Measurements from ENCODE around the gene SH2D6. TPM values are rescaled to one million over a fixed set of nuclear protein-coding genes. Genes with fewer than 3 reads are reported as not detected.

The SH2D6 gene
- total RNA-seq, 4 donors from 2014 or later = not detected

GRCh38 chr2:85398426-85399182 lies 19.9 kb upstream of the SH2D6 start:
- intact Hi-C loops (cut with DNase I; ENCODE audit: low total_unique reads) = no loop called here
- H3K27ac ChIP-seq = no peak overlapping the region
- H3K9me3 ChIP-seq = no peaks in the 10 kb centered on the region
- H3K36me3 ChIP-seq = no peaks in the 10 kb centered on the region
- no peaks in the 10 kb centered on the region for H3K27me3 ChIP-seq
- peaks cover 0 to 3% of the 10 kb centered on the region in 2 donors for H3K4me1 ChIP-seq
- DNase-seq = no peak
- no peak overlapping the region for H3K4me3 ChIP-seq
- TF ChIP-seq, protein P1, sequence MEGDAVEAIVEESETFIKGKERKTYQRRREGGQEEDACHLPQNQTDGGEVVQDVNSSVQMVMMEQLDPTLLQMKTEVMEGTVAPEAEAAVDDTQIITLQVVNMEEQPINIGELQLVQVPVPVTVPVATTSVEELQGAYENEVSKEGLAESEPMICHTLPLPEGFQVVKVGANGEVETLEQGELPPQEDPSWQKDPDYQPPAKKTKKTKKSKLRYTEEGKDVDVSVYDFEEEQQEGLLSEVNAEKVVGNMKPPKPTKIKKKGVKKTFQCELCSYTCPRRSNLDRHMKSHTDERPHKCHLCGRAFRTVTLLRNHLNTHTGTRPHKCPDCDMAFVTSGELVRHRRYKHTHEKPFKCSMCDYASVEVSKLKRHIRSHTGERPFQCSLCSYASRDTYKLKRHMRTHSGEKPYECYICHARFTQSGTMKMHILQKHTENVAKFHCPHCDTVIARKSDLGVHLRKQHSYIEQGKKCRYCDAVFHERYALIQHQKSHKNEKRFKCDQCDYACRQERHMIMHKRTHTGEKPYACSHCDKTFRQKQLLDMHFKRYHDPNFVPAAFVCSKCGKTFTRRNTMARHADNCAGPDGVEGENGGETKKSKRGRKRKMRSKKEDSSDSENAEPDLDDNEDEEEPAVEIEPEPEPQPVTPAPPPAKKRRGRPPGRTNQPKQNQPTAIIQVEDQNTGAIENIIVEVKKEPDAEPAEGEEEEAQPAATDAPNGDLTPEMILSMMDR (IDR thresholded peaks at IDR 0.05) = no peak
- TF ChIP-seq POLR2A (IDR thresholded peaks at IDR 0.05) = no peak

DNA sequence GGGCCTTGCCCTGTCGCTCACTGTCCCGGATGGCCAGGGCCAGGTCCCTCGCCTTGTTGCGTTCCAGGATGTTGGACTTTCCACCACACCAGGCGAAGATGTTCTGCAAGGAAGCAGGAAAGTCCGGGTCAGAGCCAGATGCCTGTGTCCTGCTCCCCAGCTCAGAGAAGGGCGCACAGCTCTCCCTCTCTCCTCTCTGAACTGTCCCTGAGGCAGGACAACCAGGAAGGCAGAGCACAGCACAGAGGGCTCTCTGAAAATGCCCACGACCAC lies 19.4 kb upstream of the SH2D6 start:
- no peak overlapping the region for H3K27ac ChIP-seq
- H3K27me3 ChIP-seq = no peaks in the 10 kb centered on the region
- TF ChIP-seq, protein P1 (IDR thresholded peaks at IDR 0.05) = no peak
- DNase-seq = no peak
- no peak overlapping the region for H3K4me3 ChIP-seq
- intact Hi-C loops (cut with DNase I; ENCODE audit: low total_unique reads) = no loop called here
- H3K36me3 ChIP-seq = no peaks in the 10 kb centered on the region
- H3K4me1 ChIP-seq = peaks cover 0 to 3% of the 10 kb centered on the region in 2 donors
- H3K9me3 ChIP-seq = no peaks in the 10 kb centered on the region

GRCh38 chr2:85400023-85400422 lies 18.5 kb upstream of the SH2D6 start:
- TF ChIP-seq, protein P1 (IDR thresholded peaks at IDR 0.05) = no peak
- no peak for TF ChIP-seq POLR2A (IDR thresholded peaks at IDR 0.05)
- H3K4me3 ChIP-seq = no peak overlapping the region
- no peaks in the 10 kb centered on the region for H3K36me3 ChIP-seq
- H3K27me3 ChIP-seq = no peaks in the 10 kb centered on the region
- intact Hi-C loops (cut with DNase I; ENCODE audit: low total_unique reads) = no loop called here
- H3K27ac ChIP-seq = no peak overlapping the region
- DNase-seq = no peak
- H3K4me1 ChIP-seq = peaks cover 0 to 3% of the 10 kb centered on the region in 2 donors
- H3K9me3 ChIP-seq = no peaks in the 10 kb centered on the region

DNA sequence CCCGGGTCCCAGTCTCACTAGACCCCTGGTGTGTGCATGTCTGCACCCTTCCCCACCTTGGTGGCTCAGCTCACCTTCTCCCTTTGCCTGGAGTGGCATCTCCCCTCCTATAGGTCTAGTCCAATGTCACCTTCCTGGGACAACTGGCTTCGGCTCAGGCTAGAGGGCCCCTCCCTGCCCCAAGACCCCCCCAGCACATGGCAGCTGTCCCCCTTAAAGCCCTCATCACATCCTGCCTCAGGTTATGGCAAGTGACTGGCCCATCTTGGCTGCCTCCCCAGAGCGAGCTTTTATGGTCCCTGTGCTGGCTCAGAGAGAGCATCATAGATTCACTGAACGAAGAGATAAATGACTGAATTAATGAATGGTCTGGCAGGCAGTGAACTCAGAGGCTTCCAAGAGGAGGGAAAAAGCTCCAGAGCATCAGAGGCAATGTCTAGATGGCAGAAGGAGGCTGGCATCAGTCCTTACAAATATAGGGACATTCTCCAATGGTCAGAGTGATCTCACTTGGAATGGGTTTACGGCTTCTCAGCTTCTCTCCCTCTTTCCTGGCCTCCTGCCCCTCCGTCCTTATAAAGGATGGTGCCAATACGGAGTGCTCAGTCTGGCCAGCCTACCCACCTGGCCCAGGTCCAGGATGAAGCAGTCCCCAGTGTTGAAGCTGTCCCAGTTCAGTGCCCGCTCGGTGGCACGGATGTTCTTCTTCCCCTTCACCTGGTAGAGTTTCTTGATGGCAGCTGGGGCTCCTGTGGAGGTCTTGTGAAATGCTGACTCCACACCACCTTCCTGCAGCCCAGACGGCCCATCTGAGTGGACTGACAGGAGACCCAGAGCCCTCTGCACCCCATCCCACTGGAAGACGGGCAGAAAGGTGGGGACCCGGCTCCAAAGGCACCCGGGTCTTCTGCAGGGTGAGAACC lies 17.7 kb upstream of the SH2D6 start:
- DNase-seq = no peak
- peaks cover 0 to 3% of the 10 kb centered on the region in 2 donors for H3K4me1 ChIP-seq
- no peaks in the 10 kb centered on the region for H3K27me3 ChIP-seq
- no peaks in the 10 kb centered on the region for H3K36me3 ChIP-seq
- intact Hi-C loops (cut with DNase I; ENCODE audit: low total_unique reads) = no loop called here
- no peaks in the 10 kb centered on the region for H3K9me3 ChIP-seq
- no peak for TF ChIP-seq POLR2A (IDR thresholded peaks at IDR 0.05)
- TF ChIP-seq, protein P1 (IDR thresholded peaks at IDR 0.05) = no peak
- no peak overlapping the region for H3K27ac ChIP-seq
- H3K4me3 ChIP-seq = no peak overlapping the region

DNA sequence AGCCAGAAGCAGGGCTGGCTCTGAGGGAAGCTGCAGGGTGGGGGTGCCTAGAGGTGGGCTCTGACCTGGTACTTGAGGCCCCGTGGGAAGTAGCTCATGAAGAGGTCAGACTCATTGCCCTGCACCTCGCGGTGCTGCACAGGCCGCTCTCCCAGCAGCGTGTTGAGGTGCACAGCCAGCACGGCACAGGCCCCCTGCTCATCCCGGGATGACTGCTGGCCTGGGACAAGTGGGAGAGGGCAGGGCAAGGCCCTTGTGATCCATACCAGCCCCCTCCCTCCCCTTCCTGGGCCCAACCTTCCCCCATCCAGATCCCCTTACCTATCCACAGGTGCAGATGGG lies 17.1 kb upstream of the SH2D6 start:
- no peak for DNase-seq
- H3K27me3 ChIP-seq = no peaks in the 10 kb centered on the region
- peaks cover 0 to 3% of the 10 kb centered on the region in 2 donors for H3K4me1 ChIP-seq
- no peak overlapping the region for H3K4me3 ChIP-seq
- intact Hi-C loops (cut with DNase I; ENCODE audit: low total_unique reads) = no loop called here
- no peak for TF ChIP-seq POLR2A (IDR thresholded peaks at IDR 0.05)
- TF ChIP-seq, protein P1 (IDR thresholded peaks at IDR 0.05) = no peak
- H3K27ac ChIP-seq = no peak overlapping the region
- H3K9me3 ChIP-seq = no peaks in the 10 kb centered on the region
- no peaks in the 10 kb centered on the region for H3K36me3 ChIP-seq
